SK-N-SH treated with all-trans-retinoic acid at 6 μM for 48 hours (cell line): Measurements from ENCODE around the gene CLEC16A.

Experiments
- ATAC-seq: fragments of 200-7000 bp; cut with Tn5 transposase; 3 replicates; pipeline ENCODE4 v1.9.1; 2020; ENCODE audit warnings: mild to moderate bottlenecking, moderate library complexity
- ARNTL ChIP-seq: fragments of 450-650 bp; formaldehyde crosslinking; IDR thresholded peaks from 2 replicates; pipeline ENCODE4 v1.5.0; 2020; ENCODE audit warnings: low read depth, mild to moderate bottlenecking, moderate library complexity, borderline replicate concordance
- BACH2 ChIP-seq: fragments of 250-450 bp; sonication (Bioruptor Pico); IDR thresholded peaks from 2 replicates; pipeline ENCODE4 v1.9.0; 2021; ENCODE audit warnings: mild to moderate bottlenecking, borderline replicate concordance
- ESRRG ChIP-seq: fragments of 250-450 bp; sonication (Bioruptor Pico); IDR thresholded peaks from 2 replicates; pipeline ENCODE4 v1.6.1; 2021; ENCODE audit warnings: mild to moderate bottlenecking
- OSR1 ChIP-seq: fragments of 250-450 bp; sonication (Bioruptor Pico); IDR thresholded peaks from 2 replicates; pipeline ENCODE4 v1.8.0; 2022; ENCODE audit warnings: moderate library complexity, mild to moderate bottlenecking, inconsistent platforms
- PPARA ChIP-seq: fragments of 250-450 bp; sonication (Bioruptor Pico); IDR thresholded peaks from 2 replicates; pipeline ENCODE4 v1.5.0; 2020; ENCODE audit warnings: mild to moderate bottlenecking, borderline replicate concordance
- RARB ChIP-seq: fragments of 250-450 bp; sonication (Bioruptor Pico); IDR thresholded peaks from 2 replicates; pipeline ENCODE4 v1.8.0; 2021; ENCODE audit warnings: mild to moderate bottlenecking, moderate library complexity
- TCF4 ChIP-seq: fragments of 250-450 bp; sonication (Bioruptor Pico); IDR thresholded peaks from 2 replicates; pipeline ENCODE4 v1.8.0; 2021; ENCODE audit warnings: mild to moderate bottlenecking, moderate library complexity, borderline replicate concordance
- TOX ChIP-seq: fragments of 250-450 bp; sonication (Bioruptor Pico); IDR thresholded peaks from 2 replicates; pipeline ENCODE4 v1.8.0; 2021; ENCODE audit warnings: mild to moderate bottlenecking, moderate library complexity, borderline replicate concordance
- ZC3H10 ChIP-seq: fragments of 250-450 bp; sonication (Bioruptor Pico); IDR thresholded peaks from 2 replicates; pipeline ENCODE4 v1.5.1; 2021; ENCODE audit warnings: mild to moderate bottlenecking, moderate library complexity
- ZFP3 ChIP-seq: fragments of 250-450 bp; sonication (Bioruptor Pico); IDR thresholded peaks from 2 replicates; pipeline ENCODE4 v1.5.0; 2020; ENCODE audit warnings: mild to moderate bottlenecking, moderate library complexity
- ZNF565 ChIP-seq: fragments of 450-650 bp; formaldehyde crosslinking; conservative IDR thresholded peaks from 2 replicates; pipeline ENCODE4 v1.5.0; 2020; ENCODE audit warnings: low read depth, mild to moderate bottlenecking, moderate library complexity
- ZNF70 ChIP-seq: fragments of 450-650 bp; formaldehyde crosslinking; IDR thresholded peaks from 2 replicates; pipeline ENCODE4 v1.5.0; 2020; ENCODE audit warnings: mild to moderate bottlenecking, moderate library complexity
- ZNF8 ChIP-seq: fragments of 450-650 bp; formaldehyde crosslinking; IDR thresholded peaks from 2 replicates; pipeline ENCODE4 v1.5.0; 2020; ENCODE audit warnings: mild to moderate bottlenecking, moderate library complexity
- TF ChIP-seq, protein P1 (sequence below): fragments of 250-450 bp; sonication (Bioruptor Pico); IDR thresholded peaks from 2 replicates; pipeline ENCODE4 v1.8.0; 2020; ENCODE audit warnings: mild to moderate bottlenecking, moderate library complexity, borderline replicate concordance
- TF ChIP-seq, protein P2 (sequence below): fragments of 250-450 bp; sonication (Bioruptor Pico); IDR thresholded peaks from 2 replicates; pipeline ENCODE4 v1.5.1; 2021; ENCODE audit warnings: mild to moderate bottlenecking, moderate library complexity
- TF ChIP-seq, protein P3 (sequence below): fragments of 250-450 bp; sonication (Bioruptor Pico); IDR thresholded peaks from 2 replicates; pipeline ENCODE4 v1.5.1; 2020; ENCODE audit warnings: low read depth, mild to moderate bottlenecking, moderate library complexity
- TF ChIP-seq, protein P4 (sequence below): fragments of 250-450 bp; sonication (Bioruptor Pico); IDR thresholded peaks from 2 replicates; pipeline ENCODE4 v1.8.0; 2021; ENCODE audit warnings: low read depth, mild to moderate bottlenecking, moderate library complexity, borderline replicate concordance
- TF ChIP-seq, protein P5 (sequence below): fragments of 250-450 bp; sonication (Bioruptor Pico); IDR thresholded peaks from 2 replicates; pipeline ENCODE4 v1.5.0; 2020; ENCODE audit warnings: mild to moderate bottlenecking, moderate library complexity

CLEC16A gene

DNA sequence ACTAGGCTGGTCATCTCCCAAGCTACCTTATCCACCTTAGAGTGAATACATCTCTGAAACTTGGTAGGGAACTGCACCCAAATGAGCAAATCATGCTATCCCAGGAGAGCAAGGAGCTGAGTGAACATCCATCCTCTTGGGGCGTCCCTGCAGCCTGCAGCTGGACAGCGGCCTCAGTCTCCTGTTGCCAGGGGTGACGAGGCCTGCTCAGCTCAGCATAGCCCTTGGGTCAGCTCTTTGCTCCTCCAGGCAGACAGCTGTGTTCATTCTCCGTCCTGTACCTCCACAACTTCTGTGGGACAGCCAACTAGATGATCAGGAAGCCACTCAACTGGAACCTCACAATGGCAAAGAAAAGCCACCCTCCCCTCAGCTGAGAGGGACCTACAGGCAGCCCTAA lies 199.8 kb downstream of the CLEC16A start:
- no peak for ATAC-seq
- TF ChIP-seq ZNF8 (CRISPR knock-in tag), result no peak
- TF ChIP-seq, protein P1, sequence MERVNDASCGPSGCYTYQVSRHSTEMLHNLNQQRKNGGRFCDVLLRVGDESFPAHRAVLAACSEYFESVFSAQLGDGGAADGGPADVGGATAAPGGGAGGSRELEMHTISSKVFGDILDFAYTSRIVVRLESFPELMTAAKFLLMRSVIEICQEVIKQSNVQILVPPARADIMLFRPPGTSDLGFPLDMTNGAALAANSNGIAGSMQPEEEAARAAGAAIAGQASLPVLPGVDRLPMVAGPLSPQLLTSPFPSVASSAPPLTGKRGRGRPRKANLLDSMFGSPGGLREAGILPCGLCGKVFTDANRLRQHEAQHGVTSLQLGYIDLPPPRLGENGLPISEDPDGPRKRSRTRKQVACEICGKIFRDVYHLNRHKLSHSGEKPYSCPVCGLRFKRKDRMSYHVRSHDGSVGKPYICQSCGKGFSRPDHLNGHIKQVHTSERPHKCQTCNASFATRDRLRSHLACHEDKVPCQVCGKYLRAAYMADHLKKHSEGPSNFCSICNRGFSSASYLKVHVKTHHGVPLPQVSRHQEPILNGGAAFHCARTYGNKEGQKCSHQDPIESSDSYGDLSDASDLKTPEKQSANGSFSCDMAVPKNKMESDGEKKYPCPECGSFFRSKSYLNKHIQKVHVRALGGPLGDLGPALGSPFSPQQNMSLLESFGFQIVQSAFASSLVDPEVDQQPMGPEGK (CRISPR knock-in tag), result no peak
- TF ChIP-seq, protein P2, sequence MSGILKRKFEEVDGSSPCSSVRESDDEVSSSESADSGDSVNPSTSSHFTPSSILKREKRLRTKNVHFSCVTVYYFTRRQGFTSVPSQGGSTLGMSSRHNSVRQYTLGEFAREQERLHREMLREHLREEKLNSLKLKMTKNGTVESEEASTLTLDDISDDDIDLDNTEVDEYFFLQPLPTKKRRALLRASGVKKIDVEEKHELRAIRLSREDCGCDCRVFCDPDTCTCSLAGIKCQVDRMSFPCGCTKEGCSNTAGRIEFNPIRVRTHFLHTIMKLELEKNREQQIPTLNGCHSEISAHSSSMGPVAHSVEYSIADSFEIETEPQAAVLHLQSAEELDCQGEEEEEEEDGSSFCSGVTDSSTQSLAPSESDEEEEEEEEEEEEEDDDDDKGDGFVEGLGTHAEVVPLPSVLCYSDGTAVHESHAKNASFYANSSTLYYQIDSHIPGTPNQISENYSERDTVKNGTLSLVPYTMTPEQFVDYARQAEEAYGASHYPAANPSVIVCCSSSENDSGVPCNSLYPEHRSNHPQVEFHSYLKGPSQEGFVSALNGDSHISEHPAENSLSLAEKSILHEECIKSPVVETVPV (CRISPR knock-in tag), result no peak
- TF ChIP-seq, protein P3, sequence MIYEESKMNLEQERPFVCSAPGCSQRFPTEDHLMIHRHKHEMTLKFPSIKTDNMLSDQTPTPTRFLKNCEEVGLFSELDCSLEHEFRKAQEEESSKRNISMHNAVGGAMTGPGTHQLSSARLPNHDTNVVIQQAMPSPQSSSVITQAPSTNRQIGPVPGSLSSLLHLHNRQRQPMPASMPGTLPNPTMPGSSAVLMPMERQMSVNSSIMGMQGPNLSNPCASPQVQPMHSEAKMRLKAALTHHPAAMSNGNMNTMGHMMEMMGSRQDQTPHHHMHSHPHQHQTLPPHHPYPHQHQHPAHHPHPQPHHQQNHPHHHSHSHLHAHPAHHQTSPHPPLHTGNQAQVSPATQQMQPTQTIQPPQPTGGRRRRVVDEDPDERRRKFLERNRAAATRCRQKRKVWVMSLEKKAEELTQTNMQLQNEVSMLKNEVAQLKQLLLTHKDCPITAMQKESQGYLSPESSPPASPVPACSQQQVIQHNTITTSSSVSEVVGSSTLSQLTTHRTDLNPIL, result no peak

DNA sequence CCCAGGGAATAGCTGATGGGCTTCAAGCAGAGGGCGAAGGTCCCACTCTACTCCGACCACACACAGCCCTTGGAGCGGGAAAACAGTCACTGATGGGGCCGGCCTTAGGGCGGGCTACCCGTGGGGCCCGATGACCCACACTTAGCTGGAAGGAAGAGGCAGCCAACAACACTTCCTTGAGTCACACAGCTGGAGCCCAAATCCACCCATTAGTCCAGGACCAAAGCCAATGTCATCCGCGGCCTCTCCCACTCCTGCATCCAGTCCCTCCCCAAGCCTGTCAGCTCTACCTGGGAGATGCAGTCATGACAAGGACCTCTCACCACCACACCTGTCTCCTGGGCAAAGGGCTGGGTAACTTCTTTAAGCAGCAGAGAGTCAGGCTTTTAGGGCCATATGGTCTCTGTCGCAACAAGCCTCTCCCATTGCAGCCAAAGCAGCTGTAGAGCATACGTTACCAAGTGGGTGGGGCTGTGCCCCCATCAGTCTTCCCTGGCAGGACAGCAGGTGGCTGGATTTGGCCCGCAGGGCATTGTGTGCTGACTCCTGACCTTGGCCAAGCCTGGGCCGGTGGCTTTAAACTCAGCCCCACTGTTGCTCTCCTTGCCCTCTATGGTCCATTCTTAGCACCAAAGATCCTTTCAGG lies 200.9 kb downstream of the CLEC16A start:
- no peak for TF ChIP-seq OSR1 (CRISPR knock-in tag)
- TF ChIP-seq, protein P1 (CRISPR knock-in tag), result no peak
- TF ChIP-seq ZNF8 (CRISPR knock-in tag), result no peak
- no peak for TF ChIP-seq BACH2 (CRISPR knock-in tag)
- no peak for TF ChIP-seq ZNF70 (CRISPR knock-in tag)
- no peak for TF ChIP-seq TOX (CRISPR knock-in tag)
- no peak for TF ChIP-seq ZC3H10
- TF ChIP-seq, all 23 proteins: peak for 0
- no peak for ATAC-seq

DNA sequence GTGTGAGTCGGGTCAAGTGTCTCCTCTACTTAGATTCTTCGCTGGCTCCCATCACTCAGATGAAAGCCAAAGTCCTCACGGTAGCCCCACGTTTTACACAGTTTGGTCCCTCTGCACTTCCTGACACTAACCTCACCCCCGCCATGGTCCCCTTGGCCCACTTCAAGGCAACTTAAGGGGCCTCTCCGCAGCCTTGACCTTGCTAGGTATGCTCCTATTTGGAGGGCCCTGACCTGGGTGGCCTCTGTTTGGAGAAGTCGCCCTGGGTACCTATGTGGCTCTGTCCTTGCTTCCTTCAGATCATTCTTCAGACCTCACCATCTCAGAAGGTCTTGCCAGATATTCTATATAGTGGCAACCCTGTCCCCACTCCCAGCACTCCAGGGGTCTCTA lies 201.5 kb downstream of the CLEC16A start:
- no peak for ATAC-seq
- TF ChIP-seq ZNF8 (CRISPR knock-in tag) (no peak), TCF4 (CRISPR knock-in tag) (no peak), OSR1 (CRISPR knock-in tag) (no peak), ESRRG (CRISPR knock-in tag) (no peak)
- TF ChIP-seq, protein P1 (CRISPR knock-in tag), result no peak
- TF ChIP-seq, protein P4, sequence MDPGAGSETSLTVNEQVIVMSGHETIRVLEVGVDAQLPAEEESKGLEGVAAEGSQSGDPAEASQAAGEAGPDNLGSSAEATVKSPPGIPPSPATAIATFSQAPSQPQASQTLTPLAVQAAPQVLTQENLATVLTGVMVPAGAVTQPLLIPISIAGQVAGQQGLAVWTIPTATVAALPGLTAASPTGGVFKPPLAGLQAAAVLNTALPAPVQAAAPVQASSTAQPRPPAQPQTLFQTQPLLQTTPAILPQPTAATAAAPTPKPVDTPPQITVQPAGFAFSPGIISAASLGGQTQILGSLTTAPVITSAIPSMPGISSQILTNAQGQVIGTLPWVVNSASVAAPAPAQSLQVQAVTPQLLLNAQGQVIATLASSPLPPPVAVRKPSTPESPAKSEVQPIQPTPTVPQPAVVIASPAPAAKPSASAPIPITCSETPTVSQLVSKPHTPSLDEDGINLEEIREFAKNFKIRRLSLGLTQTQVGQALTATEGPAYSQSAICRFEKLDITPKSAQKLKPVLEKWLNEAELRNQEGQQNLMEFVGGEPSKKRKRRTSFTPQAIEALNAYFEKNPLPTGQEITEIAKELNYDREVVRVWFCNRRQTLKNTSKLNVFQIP (CRISPR knock-in tag), result no peak

DNA sequence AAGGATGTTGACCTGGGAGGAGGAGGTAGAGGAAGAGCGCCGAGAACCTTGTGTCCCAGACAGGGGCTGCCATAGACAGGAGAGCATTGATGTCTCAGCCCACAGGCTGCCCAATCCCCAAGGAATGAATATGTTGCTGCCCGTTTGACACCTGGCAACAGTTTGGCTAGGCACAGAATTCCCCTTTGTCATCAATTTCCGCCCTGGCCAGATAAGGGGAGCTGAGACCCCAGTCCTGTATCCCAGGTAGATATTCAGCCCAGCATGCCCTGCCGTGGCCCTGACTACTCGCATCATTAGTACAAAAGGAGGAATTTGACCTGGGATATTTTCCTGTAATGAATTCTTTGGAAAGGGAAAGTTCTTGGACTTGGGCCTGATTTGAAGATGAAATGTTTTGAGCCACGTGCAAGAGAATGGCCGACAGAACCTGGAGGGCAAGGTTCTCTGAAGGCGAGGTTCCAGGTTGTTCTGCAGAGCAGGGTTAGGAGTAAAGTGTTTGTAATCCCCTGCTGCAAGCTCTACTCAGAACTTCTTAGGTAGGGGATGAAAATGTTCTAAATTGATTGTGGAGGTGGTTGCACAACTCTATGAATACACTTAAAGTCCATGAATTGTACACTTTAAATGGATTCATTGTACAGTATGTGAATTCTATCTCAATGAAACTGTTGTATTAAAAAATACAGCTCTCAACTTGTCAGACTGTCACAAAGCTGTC lies 202.8 kb downstream of the CLEC16A start:
- no peak for ATAC-seq
- TF ChIP-seq PPARA (CRISPR knock-in tag), result no peak
- no peak for TF ChIP-seq ZNF8 (CRISPR knock-in tag)
- no peak for TF ChIP-seq ZFP3 (CRISPR knock-in tag)
- TF ChIP-seq ZNF565, result no peak
- TF ChIP-seq, protein P1 (CRISPR knock-in tag), result no peak
- TF ChIP-seq, protein P5, sequence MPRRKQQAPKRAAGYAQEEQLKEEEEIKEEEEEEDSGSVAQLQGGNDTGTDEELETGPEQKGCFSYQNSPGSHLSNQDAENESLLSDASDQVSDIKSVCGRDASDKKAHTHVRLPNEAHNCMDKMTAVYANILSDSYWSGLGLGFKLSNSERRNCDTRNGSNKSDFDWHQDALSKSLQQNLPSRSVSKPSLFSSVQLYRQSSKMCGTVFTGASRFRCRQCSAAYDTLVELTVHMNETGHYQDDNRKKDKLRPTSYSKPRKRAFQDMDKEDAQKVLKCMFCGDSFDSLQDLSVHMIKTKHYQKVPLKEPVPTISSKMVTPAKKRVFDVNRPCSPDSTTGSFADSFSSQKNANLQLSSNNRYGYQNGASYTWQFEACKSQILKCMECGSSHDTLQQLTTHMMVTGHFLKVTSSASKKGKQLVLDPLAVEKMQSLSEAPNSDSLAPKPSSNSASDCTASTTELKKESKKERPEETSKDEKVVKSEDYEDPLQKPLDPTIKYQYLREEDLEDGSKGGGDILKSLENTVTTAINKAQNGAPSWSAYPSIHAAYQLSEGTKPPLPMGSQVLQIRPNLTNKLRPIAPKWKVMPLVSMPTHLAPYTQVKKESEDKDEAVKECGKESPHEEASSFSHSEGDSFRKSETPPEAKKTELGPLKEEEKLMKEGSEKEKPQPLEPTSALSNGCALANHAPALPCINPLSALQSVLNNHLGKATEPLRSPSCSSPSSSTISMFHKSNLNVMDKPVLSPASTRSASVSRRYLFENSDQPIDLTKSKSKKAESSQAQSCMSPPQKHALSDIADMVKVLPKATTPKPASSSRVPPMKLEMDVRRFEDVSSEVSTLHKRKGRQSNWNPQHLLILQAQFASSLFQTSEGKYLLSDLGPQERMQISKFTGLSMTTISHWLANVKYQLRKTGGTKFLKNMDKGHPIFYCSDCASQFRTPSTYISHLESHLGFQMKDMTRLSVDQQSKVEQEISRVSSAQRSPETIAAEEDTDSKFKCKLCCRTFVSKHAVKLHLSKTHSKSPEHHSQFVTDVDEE (CRISPR knock-in tag), result no peak
- TF ChIP-seq TOX (CRISPR knock-in tag), result no peak
- TF ChIP-seq RARB (CRISPR knock-in tag), result no peak
- no peak for TF ChIP-seq TCF4 (CRISPR knock-in tag)
- no peak for TF ChIP-seq ARNTL (CRISPR knock-in tag)
